Inflammatory macrophage (primary cell): ENCODE data around the gene S100A4.

Source experiments
- DNase-seq, 2 donors: peaks; one replicate each; pipeline ENCODE4 v3.0.0-alpha.2; 2020 to 2022

S100A4 gene

DNA sequence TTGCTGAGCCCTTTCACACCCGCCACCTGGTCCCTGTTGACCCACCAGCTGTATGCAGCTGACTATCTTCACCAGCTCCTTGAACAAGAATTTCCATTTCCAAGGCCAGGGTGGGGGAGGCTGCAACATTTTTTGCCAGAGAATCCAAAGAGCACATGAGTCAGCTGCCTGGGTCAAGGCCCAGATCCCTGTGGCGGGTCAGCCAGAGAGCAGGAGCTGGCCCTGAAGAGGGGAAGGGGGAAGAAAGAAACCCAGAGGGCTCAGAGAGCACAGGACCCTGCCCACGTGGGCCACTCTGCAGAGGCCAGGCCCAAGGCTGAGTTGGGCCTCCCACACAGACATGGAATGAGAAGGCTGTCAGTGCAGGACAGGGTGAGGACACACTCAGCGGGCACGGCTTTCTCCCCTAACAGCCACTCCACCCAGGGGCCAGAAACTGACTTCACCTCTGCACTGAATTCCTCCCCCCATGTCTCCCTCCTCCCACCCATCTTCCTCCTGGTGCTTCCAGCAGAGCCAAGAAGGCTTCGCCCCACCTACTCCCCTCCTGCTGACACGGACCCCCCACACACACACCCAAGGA lies 38.7 kb downstream of the S100A4 start:
- no peak for DNase-seq

DNA sequence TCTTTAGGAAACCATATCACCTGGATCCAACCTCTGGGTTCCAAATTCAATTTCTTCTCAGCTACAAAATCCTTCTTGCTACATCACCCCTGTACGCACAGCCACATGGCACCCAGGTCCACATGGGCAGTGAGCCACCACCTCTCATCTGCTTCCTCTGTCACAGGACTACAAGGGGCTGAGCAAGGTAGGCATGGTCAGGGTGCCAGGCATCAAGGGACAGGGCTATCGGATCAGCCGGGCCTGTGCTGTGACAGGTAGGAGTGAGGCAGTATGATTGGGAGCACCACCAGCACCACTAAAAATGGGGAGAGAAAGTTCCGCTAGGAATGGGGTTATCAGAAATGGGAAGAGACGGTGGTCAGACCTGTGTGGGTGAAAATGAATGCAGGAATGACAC lies 39.2 kb downstream of the S100A4 start:
- no peak for DNase-seq

DNA sequence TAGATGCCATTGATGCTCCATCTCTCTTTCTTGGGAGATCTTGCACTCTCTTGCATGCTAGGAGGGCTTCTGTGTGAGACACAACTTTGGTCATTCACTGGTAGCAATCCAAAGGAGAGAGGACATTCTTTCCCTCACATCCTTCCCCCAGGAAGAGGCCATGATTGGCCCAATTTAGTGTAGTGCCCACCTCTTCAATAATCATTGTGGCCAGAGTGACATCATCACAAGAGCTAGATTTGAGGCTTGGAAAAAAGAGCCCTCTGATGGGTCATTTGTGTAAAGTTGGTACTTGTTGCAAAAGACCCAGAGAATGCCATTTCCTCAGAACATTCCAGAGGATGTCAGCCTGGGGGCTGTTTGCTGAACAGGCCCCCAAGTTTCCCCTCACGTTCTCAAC lies 40.0 kb downstream of the S100A4 start:
- DNase-seq = no peak

DNA sequence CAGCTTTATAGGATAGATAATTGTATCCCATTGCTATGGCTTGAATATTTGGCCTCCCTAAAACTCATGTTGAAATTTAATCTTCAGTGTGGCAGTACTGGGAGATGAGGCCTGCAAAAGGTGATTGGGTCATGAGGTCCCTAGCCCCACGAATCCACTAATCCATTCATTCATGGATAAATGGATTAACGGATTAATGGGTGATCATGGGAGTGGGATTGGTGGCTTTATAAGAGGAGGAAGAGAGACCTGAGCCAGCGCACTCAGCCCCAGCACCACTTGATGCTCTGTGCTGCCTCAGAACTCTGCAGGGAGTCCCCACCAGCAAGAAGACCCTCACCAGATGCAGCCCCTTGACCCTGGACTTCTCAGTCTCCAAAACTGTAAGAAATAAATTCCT lies 41.8 kb downstream of the S100A4 start:
- DNase-seq = no peak

DNA sequence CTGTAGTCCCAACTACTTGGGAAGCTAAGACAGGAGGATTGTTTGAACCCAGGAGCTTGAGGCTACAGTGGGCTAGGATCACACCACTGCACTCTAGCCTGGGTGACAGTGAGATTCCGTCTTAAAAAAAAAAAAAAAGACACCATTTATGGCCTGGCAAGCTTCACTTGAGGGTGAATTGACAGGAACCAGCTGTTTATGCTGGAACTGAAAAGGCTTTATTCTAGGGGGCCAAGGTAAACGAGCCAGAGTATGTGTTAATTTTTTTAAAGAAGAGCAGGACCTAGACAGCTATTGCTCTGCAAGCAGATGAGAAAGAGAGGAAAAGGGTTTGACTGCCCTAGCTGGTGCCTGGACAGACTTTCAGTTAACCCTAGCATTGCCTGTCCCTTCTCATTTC lies 46.9 kb downstream of the S100A4 start:
- no peak for DNase-seq

DNA sequence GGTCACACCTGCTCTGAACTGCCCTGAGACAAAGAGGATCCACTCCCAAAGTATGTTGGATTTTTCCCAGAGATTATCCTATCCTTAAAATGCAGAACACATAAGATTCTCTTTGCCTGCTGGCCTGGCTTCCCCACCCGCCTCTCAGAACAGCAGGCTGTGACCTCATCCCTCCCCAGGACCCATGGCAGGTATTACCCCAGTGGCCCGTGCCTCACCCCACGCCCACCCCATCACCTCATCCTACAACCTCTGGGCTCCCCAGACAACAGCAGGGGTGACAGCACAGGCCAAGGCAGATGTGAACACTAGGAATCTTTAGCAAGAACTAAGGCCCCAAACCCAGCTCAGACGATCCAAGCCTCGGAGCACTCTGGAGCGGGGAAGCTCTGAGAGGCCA lies 50.1 kb downstream of the S100A4 start:
- DNase-seq = no peak

DNA sequence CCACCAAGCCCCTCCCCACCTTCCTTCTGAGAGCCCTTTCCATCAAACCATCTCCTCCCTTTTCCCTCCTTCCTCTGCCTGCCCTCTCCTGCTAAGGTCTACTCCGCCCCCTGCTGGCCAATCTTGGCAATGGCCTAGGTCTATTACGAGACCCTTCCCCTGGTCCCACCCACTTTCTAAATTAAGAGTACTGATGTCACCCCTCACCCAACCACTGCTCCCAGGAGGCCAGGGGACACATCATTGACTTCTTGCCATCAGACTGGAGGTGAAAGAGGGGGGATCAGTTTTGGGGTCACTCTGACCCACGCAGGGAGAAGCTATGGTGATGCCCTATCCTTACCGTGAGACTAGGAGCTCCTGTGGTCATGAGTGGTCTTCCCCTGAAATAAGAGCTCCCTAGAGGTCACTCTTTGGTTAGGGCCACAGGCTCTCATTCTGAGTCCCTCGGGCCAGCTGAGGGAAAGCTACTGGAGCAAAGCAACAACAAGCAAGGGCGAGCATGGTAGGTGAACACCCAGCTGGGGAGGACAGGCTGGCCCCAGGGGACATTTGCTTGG lies 50.5 kb downstream of the S100A4 start:
- peak; percentile 48 to 57 for DNase-seq
